IPS-NIHi11 (cell line): ENCODE measurements around the gene NHSL1.

Experiments
- DNase-seq: peaks from one replicate; pipeline ENCODE4 v3.0.0; 2012; ENCODE audit warnings: mixed read lengths, low spot score

NHSL1 gene, protein sequence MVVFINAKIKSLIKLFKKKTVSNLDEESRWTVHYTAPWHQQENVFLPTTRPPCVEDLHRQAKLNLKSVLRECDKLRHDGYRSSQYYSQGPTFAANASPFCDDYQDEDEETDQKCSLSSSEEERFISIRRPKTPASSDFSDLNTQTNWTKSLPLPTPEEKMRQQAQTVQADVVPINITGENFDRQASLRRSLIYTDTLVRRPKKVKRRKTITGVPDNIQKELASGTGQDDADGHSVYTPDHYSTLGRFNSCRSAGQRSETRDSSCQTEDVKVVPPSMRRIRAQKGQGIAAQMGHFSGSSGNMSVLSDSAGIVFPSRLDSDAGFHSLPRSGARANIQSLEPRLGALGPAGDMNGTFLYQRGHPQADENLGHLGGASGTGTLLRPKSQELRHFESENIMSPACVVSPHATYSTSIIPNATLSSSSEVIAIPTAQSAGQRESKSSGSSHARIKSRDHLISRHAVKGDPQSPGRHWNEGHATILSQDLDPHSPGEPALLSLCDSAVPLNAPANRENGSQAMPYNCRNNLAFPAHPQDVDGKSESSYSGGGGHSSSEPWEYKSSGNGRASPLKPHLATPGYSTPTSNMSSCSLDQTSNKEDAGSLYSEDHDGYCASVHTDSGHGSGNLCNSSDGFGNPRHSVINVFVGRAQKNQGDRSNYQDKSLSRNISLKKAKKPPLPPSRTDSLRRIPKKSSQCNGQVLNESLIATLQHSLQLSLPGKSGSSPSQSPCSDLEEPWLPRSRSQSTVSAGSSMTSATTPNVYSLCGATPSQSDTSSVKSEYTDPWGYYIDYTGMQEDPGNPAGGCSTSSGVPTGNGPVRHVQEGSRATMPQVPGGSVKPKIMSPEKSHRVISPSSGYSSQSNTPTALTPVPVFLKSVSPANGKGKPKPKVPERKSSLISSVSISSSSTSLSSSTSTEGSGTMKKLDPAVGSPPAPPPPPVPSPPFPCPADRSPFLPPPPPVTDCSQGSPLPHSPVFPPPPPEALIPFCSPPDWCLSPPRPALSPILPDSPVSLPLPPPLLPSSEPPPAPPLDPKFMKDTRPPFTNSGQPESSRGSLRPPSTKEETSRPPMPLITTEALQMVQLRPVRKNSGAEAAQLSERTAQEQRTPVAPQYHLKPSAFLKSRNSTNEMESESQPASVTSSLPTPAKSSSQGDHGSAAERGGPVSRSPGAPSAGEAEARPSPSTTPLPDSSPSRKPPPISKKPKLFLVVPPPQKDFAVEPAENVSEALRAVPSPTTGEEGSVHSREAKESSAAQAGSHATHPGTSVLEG (N-terminal part only)

DNA sequence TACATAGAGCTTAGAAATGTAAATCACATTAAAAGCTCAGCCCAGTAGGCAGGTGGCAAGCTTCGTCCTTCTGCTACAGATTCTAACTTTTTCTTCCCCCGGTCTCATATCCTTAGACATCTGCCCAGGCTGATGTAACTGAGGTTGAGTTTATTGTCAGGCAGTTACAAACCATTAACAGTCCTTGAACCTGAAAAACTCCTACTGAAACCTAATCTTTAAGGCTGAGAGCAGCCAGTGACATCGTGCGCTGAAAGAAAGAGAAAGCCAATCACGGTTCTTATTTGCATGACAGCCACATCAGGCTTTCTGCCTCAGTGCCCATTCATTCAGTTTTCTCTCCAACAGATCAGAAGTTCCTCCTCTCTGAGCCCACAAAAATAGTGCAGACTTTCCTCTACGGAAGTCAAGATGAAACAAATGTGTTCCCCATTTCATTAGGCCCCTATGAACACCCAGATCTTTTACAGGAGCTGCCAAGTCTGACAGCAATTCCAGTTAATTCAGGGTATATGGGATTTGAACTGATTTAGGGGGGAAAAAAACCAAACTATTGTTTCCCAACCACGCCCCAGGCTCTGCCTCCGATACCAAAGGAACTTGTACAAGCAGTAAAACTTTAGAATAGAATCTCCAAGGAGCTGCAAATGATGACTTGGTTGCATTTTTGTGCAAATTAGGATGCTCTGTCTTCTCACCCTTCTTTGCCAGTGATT is at the start of gene NHSL1:
NHSL1 (minus strand) TSS at position 192 of the 716 bp plus-strand sequence. CDS start 204 bp downstream, outside the sequence.
- peak; percentile 51 for DNase-seq

DNA sequence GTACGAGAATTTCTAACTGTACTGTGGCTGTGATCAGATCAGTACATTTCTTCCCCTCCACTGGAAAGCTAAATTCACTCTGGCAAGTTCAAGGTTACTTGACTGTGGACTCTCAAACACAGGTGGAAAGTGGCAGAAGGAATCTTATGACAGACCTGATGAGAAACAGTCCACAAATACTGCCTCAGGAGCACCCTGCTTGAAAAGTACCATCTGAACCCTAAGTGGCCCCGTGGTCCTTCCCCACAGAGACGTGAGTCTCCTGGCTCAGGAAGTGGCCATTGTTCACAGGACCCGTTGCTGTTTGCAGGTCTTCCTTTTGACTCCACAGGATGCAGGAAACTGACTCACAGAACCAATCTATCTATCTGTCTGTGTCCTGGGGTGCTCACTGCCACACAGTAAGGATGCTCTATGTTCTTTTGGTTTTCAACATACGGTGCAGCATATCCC is 47.5 kb upstream of the NHSL1 start:
- DNase-seq, result peak; percentile 16

DNA sequence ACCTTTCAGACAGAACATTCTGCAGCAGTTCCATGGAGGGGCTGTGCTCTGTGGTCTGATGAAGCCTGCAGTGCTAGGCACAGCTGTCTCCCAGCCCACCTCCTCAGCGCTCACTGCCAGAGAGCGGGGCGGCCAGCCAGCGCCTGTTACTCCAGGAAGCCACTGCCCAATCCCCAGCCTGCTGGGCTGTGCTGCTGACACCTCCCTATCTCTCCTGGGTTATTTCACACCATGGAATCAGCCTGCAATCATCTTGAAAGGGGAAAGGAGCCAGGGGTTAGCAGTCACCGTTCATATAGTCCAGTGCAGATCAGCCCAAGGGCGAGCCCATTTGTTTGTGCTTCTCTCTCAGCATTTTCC is 46.3 kb upstream of the NHSL1 start:
- DNase-seq, result peak; percentile 80

DNA sequence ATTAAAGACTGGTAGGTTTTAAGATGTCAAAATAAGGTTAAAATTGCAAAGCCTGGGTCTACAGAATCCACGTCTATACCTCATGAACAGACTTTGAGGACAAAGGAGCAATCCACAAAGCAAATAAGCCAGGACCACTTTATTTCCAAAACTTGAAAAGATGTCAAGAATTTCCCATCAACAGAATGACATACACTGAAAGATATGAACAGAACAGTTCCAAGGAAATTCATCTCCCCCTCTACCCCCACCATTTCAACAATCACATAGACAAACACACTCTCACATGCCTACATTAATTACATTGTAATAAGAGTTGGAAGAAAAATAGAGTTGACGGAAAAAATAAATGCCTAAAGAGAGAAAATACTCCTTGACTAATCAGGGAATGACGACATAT is 45.2 kb upstream of the NHSL1 start:
- DNase-seq, result no peak

DNA sequence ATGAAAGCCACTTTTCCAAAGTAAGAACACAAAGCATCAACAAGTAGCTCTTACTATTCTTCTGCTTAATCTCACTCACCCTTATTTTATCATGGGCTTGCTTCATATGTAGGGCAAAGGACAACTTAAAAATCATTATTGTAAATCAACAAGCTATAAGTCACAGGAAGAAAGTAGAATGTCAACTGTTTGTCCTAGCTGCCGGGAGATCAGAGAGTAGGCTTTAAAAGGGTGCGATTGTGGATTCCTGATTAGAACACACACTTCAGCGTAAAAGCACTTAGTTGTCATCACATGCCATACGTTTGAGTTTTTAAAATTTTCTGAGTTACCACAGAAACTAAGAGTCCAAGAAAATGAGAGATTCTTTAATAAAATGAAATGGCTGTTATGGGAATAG is 44.4 kb upstream of the NHSL1 start:
- DNase-seq, result no peak

DNA sequence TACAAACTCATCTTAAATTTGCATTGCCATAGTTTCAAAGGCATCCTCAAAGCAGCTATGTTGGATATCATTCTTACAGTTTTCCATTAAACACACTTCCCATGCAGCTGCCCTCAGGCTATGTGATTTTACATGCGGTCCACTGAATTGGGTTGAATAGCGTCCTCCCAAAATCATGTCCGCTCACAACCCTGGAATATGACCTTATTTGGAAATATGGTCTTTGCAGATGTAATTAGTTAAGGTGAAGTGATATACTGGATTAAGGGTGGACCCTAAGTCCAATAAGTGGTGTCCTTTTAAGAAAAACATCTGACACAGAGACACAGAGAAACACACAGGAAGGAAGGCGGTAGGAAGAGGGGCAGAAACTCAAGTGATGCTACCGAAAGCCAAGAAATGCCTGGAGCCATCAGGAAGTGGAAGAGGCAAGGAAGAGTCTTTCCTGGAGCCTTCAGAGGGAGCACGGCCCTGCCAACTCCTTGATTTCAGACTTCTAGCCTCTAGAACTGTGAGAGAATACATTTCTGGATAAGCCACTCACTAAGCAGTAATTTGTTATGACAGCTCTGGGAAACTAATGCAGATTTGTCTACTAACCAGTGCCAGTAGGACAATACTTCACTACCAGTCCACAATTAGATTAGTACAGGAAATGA is 42.7 kb upstream of the NHSL1 start:
- DNase-seq, result no peak

DNA sequence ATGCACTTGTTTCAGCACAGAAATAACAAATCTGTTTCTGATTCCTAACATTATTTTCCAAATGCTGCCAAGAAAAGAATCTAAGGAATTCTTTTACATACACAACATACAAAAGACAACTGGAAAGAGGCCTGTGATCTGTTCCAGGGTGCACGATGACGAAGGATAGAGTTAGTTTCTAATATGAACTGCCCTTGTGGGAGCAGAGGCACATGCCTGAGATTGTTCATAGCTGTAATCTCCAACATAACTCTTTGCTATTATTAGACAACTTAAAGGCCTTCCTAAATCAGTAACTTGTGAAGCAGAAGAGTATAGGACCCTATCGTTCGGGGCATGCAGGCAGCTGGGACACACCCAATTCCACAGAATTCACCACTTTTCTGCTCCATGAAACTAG is 41.2 kb upstream of the NHSL1 start:
- DNase-seq, result no peak

DNA sequence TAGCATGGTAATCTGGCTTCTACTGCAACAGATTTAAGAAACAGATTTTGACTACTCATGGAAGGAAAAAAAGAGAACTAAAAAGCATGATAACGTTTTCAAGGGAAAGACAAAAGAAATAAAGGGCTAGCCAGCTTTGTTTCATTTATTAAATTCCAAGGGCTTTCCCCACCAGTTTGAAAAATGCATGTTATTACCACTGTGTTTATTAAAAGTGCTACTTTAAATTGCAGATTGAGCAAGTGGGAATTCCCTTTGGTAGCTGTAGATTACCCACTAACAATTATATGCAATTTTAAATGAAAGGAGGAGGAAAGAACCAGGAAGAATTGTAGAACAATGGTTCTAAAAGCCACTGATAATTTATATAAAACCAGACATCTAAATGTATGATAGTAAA is 40.6 kb upstream of the NHSL1 start:
- no peak for DNase-seq

DNA sequence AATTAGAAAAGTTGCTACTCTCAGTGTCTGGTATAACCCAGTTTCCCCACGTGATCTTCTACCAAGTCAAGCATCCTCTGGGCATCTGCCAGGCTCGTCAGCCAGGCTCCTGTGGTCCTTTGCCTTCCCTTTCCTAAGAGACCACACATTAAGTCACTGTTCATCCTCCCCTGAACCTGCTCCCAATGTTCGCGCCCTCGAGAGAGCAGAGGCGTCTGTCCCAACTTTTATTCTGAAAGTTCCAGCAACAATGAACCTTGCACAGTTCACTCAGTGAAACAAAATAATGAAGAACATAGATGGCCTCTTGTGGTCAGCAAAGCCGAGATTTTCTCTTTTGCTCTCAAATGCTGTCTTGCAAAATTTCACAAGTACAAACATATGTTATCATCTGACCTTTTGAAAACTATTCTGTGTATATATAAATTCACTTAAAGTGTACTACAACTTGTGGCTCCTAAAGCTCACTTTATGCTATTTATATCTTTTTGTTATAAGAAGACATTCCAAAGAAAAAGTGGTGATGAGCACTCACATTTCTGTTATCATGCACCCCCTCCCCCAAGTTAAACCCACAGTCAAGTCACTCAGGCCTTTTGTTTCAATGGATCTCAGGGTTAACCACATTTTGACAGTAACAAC is 39.2 kb upstream of the NHSL1 start:
- DNase-seq, result no peak

DNA sequence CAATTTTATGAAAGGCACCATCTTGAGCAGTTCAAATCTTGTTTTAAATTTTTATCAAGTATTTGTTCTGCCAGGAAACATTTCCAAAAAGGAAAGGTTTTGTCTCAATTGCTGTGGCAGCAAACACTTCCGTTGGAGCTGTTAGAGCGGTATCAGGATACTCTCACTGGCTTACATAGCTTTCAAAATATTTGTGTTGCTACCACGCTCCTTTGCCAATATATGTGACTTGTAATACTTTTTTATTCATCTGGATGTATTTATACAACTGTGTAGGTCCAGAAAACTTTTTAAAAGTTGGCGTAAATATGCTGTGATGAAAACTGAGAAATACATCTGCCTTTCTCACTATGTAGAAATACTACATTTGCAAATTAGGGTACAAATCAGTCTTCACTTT is 37.8 kb upstream of the NHSL1 start:
- no peak for DNase-seq

DNA sequence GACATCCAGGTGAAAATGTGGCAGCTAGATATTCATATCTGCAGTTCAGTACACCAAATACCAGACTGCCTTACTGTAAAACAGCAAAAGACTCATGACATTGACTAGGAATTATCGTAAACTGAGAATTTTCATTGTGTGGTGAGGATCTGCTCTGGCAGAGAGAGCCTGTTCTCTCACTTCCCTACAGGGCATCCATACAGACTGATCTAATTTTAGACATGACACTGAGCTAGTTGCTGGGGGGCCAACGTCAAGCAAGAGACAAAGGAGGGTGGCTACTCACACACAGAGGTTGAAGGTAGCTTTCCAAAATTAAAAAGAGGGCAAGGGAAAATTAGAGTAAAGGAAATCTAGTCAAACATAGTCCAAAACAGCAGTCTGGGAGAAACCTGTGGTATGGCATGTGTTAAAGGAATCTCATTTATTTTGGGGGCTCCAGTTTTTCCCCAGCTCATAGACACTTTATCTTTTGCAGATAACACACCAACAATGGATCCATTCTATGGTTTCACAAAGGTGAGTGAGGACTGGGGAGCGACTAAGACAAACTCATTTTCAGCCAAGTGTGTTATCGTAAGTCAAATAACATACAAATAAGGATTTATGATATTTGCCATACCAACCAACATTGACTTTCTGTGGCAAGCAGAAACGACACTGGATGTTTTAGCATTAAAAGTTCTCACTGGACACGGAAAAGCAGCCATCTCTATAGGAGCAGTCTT is 36.6 kb upstream of the NHSL1 start:
- DNase-seq, result no peak

DNA sequence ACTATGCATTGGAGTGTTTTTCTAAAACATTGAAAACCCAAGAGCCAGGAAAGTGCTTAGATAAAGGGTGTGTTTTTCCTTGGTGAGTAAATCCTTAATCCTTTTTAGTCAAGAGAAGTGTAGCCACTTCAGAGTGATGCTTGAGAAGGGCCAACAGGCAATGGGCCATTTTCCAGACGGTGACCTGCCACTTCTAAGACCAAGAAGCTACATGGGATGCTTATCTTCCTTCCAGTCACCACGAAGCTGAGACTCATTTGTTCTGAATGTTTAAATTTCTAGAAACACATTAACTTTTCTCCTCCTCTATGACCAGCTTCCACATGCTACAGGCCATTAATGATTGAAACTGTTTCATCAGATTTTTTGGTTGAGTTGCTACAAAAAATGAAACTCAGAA is 34.4 kb upstream of the NHSL1 start:
- DNase-seq, result no peak

DNA sequence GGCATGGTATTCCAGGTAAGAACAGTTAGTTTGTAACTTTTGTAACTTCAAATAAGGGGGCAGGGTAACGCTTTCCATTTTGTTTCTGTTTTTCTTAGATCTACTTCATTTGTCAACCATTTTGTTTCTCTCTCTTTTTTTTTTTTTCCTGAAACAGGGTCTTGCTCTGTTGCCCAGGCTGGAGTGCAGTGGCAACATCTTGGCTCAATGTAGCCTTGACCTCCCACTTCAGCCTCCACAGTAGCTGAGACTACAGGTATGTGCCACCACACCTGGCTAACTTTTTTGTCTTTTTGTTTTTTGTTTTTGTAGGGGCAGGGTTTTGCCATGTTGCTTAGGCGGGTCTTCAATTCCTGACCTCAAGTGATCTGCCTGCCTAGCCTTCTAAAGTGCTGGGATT is 32.1 kb upstream of the NHSL1 start:
- DNase-seq, result no peak

DNA sequence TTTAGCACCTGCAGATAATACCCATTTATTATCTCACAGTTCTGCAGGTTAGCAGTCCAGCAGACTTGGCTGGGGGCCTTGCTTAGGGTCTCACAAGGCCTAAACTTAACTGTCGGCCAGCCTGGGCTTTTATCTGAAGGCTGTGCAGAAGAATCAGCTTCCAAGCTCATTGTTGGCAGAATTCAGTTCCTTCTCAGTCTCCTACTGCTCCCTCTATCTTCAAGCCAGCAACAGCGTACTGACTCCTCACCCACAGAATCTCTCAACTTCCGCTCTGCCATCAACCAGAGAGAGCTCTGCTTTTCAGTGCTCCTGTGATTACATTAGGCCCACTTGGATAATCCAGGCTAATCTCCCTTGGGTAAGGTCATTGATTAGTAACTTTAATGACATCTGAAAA is 30.2 kb upstream of the NHSL1 start:
- DNase-seq, result no peak

DNA sequence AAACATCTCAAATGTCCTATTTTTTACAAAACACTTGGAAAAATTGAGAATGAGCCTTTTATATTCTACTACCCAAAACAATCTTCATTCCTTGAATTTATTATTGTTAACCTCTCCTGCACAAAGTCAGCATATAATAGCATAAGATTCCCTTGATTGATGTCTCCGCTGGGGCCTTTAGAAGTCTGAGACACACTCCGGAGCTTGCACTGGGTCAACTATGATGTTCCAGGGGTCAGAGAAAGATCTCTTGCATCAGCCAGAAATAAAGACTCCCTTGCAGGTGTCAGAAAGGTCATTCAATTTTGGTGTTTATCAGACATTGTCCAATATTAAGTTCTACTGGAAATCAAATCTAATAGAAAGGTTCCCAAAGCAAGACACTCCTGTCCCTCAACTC is 29.7 kb upstream of the NHSL1 start:
- DNase-seq, result no peak

DNA sequence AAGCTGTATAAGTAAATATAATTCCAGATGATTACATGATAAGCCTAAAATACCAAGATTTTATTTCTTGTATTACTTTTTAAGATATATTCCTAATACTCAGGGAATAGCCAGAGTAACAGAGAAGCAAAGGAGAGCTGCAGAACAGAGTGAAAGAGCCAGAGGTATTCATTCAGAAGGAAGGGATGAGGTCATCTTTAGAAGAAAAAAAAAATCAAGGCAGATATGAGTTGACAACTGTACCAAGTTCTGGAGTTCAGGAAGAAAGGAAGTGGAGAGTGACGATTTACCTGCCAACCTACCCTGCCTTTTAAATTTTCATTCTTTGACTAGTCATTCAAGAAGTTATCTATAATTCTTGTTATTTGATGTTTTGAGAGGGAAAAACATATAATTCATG is 28.8 kb upstream of the NHSL1 start:
- DNase-seq, result no peak

DNA sequence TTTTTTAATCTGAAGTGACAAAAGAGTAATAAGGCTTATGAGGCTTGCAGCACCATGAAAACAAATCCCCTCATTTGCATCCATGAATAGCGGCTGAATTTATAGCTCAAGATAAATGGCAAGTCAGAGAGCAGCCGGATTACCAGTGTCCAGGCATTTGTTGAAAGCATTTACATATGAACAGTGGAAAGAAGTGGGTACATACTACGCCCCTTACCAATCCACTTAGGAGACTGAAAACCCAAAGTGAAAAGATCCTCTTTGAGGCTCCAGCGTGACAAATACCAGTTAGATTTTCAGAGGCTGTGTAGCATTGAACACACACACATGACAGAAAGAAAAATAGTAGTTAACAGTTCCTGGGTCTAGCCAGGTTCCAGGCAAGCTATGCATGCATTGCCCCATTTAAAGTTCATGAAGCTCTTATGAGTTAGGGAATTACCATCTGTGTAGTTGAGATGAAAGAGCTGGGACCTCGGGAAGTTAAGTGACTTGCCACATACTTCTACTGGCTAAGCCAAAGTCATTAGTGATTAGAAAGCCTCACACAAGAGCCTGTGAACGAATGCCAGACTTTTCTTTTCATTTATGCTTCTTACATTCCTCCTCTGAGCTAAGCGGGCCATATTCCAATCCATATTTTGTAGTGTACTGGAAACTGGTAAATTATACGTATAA is 28.3 kb upstream of the NHSL1 start:
- no peak for DNase-seq

DNA sequence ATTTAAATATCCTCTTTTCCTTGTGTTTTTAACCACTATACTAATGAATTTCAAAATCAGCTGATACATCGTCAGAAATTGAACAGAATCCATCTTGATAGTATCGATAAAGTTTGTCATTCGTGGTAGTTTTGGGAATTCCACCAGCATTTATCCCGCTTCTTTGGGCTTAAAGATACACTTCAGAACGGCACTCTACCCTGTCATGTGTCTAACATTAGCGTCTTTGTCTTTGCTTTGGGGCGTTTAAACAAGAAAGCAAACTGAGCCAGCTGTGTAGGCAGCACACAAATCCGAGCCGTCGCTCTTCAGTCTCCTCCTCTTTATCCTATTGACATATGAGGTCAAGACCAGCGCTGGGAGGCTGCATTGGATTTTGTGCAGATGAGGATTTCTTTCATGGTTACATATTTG is 27.5 kb upstream of the NHSL1 start:
- no peak for DNase-seq

DNA sequence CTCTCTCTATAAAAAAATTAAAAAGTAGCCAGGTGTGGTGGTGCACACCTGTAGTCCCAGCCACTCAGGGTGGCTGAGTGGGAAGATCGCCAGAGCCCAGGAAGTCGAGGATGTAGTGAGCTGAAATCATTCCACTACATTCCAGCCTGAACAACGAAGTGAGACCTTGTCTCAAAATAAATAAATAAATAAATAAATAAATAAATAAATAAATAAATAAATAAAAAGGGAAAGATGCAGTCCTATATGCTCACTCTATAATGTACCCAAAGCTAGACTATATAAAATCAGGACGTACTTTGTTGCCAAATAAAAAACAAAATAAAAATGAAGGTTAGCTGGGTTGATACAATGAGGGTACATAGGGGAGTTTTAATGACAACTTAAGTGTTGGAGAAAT is 26.1 kb upstream of the NHSL1 start:
- DNase-seq, result no peak
